KMS-11 (cell line): ENCODE results near the gene NKAIN4.

ENCODE experiments used
- H2AFZ ChIP-seq: fragments of 200-600 bp; sonication (generic); 2 replicates; pipeline ENCODE4 v1.6.1; 2016; ENCODE audit warnings: antibody characterized with exemption, mixed run types, low read depth
- H3K27ac ChIP-seq: fragments of 200-600 bp; sonication (generic); 2 replicates; pipeline ENCODE4 v1.6.1; 2016; ENCODE audit warnings: mild to moderate bottlenecking, mixed run types
- H3K27me3 ChIP-seq: fragments of 200-600 bp; sonication (generic); 2 replicates; pipeline ENCODE4 v1.6.1; 2017; ENCODE audit warnings: mild to moderate bottlenecking, low read depth, mixed run types, moderate library complexity; ENCODE audit not compliant: insufficient read depth
- H3K36me3 ChIP-seq: fragments of 200-600 bp; sonication (generic); 2 replicates; pipeline ENCODE4 v1.6.1; 2017; ENCODE audit warnings: mild to moderate bottlenecking, mixed run types; ENCODE audit not compliant: insufficient read depth
- H3K4me1 ChIP-seq: fragments of 200-600 bp; sonication (generic); 2 replicates; pipeline ENCODE4 v1.6.1; 2016; ENCODE audit warnings: mild to moderate bottlenecking, low read depth, mixed run types; ENCODE audit not compliant: poor library complexity, severe bottlenecking
- H3K4me2 ChIP-seq: fragments of 200-600 bp; sonication (generic); 2 replicates; pipeline ENCODE4 v1.7.0; 2016; ENCODE audit warnings: mild to moderate bottlenecking, mixed run types
- H3K4me3 ChIP-seq: fragments of 200-600 bp; sonication (generic); IDR thresholded peaks from 2 replicates; pipeline ENCODE4 v1.6.1; 2017; ENCODE audit warnings: low read depth, low read length, mixed read lengths; ENCODE audit not compliant: insufficient read depth
- H3K79me2 ChIP-seq: fragments of 200-600 bp; sonication (generic); 2 replicates; pipeline ENCODE4 v1.6.1; 2016; ENCODE audit warnings: low read depth, mixed run types; ENCODE audit not compliant: insufficient read depth
- H3K9ac ChIP-seq: fragments of 200-600 bp; sonication (generic); 2 replicates; pipeline ENCODE4 v1.6.1; 2016; ENCODE audit warnings: mild to moderate bottlenecking, mixed run types
- H4K20me1 ChIP-seq: fragments of 200-600 bp; sonication (generic); 2 replicates; pipeline ENCODE4 v1.6.1; 2016; ENCODE audit warnings: mild to moderate bottlenecking, mixed run types; ENCODE audit not compliant: insufficient read depth
- TF ChIP-seq, protein P1 (sequence below): fragments of 200-600 bp; sonication (generic); conservative IDR thresholded peaks from 2 replicates; pipeline ENCODE4 v1.6.1; 2017; ENCODE audit warnings: low read depth, mild to moderate bottlenecking, antibody characterized with exemption, low read length, moderate library complexity, mixed read lengths

Gene NKAIN4

DNA sequence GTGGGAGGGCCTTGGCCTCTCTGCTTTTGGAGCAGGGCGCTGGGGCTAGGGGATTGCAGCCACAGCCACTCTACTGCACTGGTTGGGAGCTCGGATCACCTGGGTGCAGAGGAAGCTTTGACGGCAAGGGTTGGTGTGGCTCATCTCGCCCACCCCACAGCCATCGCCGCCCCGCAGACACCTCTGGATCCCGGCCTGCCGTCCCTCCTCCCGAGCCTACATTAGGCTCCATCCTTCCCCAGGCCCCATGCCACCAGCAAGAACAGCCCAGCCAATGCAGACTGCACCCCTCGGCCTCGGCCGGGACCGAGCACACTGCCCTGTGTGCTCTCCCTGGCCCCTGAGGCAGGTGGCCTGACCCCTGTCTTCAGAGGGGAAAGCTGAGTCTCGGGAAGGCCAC lies 6.3 kb upstream of the NKAIN4 start:
- Histone ChIP-seq H3K4me1 (no peaks in the 10 kb centered on the region), H3K27me3 (peaks cover 100% of the 10 kb centered on the region), H3K27ac (no peak overlapping the region), H3K9ac (no peak overlapping the region), H3K4me3 (no peak overlapping the region), H3K4me2 (no peak overlapping the region), H2AFZ (no peak overlapping the region), H4K20me1 (no peaks in the 10 kb centered on the region), H3K36me3 (no peaks in the 10 kb centered on the region), H3K79me2 (no peaks in the 10 kb centered on the region)
- TF ChIP-seq, protein P1, sequence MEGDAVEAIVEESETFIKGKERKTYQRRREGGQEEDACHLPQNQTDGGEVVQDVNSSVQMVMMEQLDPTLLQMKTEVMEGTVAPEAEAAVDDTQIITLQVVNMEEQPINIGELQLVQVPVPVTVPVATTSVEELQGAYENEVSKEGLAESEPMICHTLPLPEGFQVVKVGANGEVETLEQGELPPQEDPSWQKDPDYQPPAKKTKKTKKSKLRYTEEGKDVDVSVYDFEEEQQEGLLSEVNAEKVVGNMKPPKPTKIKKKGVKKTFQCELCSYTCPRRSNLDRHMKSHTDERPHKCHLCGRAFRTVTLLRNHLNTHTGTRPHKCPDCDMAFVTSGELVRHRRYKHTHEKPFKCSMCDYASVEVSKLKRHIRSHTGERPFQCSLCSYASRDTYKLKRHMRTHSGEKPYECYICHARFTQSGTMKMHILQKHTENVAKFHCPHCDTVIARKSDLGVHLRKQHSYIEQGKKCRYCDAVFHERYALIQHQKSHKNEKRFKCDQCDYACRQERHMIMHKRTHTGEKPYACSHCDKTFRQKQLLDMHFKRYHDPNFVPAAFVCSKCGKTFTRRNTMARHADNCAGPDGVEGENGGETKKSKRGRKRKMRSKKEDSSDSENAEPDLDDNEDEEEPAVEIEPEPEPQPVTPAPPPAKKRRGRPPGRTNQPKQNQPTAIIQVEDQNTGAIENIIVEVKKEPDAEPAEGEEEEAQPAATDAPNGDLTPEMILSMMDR, result no peak

DNA sequence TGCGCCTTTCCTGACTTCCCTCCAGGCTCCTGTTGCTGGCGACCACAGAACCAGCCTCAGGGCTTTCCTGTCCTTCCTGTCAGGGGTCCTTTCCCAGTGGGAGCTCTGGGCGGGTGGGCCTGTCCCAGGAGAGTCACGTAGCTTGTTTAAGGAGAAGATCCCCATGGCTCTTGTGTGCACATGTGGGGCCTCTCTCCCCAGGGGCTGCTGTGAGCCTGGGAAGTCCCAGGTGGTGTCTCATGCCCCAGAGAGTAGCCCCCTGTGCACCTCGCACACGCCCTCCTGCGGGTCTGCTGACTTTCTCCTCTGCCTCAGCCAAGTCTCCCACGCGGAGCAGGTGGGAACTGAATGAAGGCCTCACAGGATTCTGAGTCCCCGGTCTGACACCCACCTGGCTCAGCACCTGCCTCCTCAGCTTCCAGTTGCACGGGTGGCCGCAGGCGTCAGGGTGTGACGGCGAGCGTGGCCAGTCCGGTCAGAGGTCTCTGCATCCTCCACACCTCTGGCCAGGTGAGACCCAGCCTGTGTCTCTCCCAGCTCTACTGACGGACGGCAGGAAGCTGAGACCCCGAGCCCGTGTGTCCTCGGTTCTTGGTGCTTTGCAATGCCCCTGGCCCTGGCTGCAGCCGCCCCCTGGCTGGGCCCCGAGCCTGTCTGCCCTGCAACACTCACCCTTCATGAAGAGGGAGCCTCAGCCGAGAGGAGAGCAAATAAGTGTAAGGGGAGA lies 5.6 kb upstream of the NKAIN4 start:
- no peak overlapping the region for H3K9ac ChIP-seq
- H3K4me2 ChIP-seq, result no peak overlapping the region
- no peak overlapping the region for H3K27ac ChIP-seq
- H3K4me1 ChIP-seq, result no peaks in the 10 kb centered on the region
- peaks cover 100% of the 10 kb centered on the region for H3K27me3 ChIP-seq
- H2AFZ ChIP-seq, result no peak overlapping the region
- H4K20me1 ChIP-seq, result no peaks in the 10 kb centered on the region
- H3K4me3 ChIP-seq, result no peak overlapping the region
- TF ChIP-seq, protein P1, result no peak
- no peaks in the 10 kb centered on the region for H3K36me3 ChIP-seq
- H3K79me2 ChIP-seq, result no peaks in the 10 kb centered on the region

DNA sequence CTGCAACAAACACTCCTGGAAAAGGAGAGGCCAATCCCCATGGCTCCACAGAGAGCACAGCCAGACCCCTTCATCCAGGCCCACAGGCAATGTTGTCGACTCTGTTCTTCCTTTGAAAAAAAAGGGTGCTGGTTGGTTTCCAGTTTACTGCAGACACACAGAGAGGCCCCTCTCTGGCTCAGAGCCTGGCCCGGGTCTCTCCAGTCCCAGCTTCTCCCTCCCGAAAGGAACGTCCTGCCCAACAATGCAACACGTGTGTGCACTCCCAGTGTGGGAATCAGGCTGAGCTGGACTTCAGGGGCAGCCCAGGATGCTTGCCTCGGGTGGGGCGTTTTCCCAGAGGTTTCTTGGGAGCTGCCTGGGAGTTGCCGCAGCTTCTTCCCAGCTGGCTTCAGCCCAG lies 4.5 kb upstream of the NKAIN4 start:
- no peaks in the 10 kb centered on the region for H4K20me1 ChIP-seq
- H3K36me3 ChIP-seq, result no peaks in the 10 kb centered on the region
- H3K9ac ChIP-seq, result no peak overlapping the region
- no peaks in the 10 kb centered on the region for H3K79me2 ChIP-seq
- no peaks in the 10 kb centered on the region for H3K4me1 ChIP-seq
- H3K4me2 ChIP-seq, result no peak overlapping the region
- TF ChIP-seq, protein P1, result no peak
- peaks cover 97% of the 10 kb centered on the region for H3K27me3 ChIP-seq
- no peak overlapping the region for H2AFZ ChIP-seq
- no peak overlapping the region for H3K27ac ChIP-seq
- no peak overlapping the region for H3K4me3 ChIP-seq

DNA sequence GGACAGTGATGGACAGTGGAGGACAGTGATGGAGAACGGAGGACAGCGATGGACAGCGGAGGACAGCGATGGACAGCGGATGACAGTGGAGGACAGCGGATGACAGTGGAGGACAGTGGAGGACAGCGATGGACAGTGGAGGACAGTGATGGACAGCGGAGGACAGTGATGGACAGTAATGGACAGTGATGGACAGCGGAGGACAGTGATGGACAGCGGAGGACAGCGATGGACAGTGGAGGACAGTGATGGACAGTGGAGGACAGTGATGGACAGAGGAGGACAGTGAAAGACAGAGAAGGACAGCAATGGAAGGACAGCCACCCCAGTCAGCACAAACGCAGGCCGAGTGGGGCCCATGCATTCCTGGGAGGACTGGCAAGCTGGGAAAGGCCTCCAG lies 3.4 kb upstream of the NKAIN4 start:
- H3K4me2 ChIP-seq, result no peak overlapping the region
- no peak overlapping the region for H3K27ac ChIP-seq
- no peaks in the 10 kb centered on the region for H3K79me2 ChIP-seq
- H3K27me3 ChIP-seq, result peaks cover 96% of the 10 kb centered on the region
- TF ChIP-seq, protein P1, result no peak
- H4K20me1 ChIP-seq, result no peaks in the 10 kb centered on the region
- no peak overlapping the region for H2AFZ ChIP-seq
- H3K4me1 ChIP-seq, result no peaks in the 10 kb centered on the region
- no peak overlapping the region for H3K4me3 ChIP-seq
- H3K36me3 ChIP-seq, result no peaks in the 10 kb centered on the region
- no peak overlapping the region for H3K9ac ChIP-seq
